ENCODE measurements around the gene RHPN2. TPM values are rescaled to one million over a fixed set of nuclear protein-coding genes. Genes with fewer than 3 reads are reported as not detected.
"Not testable (repeated sequence)": the region's sequence is repeated elsewhere in the genome, so short reads cannot be mapped to it uniquely, and the experiment has no call there.

The RHPN2 gene
- total RNA-seq, 2 experiments from 2014 or later: 5.1 to 5.7 TPM

DNA sequence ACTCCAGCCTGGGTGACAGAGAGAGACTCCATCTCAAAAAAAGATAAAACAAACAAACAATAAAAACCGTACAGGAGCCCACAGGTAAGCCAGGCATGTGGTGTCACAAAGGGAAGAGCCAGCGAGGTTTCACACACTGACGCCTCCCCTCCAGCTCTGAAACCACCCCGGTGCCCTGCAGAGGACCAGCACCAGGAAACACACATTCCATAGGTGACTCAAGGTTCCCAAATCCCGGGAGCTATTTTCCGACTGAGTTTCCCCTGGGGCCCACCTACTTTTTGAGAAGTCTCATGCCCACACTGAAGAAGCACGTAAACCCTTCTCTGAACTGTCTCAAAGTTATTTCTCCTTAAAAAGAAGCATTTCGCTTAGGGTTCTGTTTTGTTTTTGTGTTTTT lies 40.3 kb downstream of the RHPN2 start:
- ChIA-PET POLR2A (no interaction called here), CTCF (interaction anchor here (0.6 kb wide), 1 partner anchor 160 kb away, joined by 3 read pairs; no protein-coding TSS in a partner anchor)
- H3K9me3 Mint-ChIP-seq (ENCODE audit: low read depth): peaks cover 2% of the 10 kb centered on the region
- intact Hi-C loops (cut with DNase I, micrococcal nuclease): no loop called here
- no peak for ATAC-seq
- no peaks in the 10 kb centered on the region for H3K36me3 Mint-ChIP-seq (ENCODE audit: low read depth)
- H3K27me3 Mint-ChIP-seq: no peaks in the 10 kb centered on the region
- no peak overlapping the region for H3K27ac Mint-ChIP-seq
- H3K4me1 Mint-ChIP-seq: no peaks in the 10 kb centered on the region
- no peak overlapping the region for H3K4me3 Mint-ChIP-seq
- no peak for DNase-seq

DNA sequence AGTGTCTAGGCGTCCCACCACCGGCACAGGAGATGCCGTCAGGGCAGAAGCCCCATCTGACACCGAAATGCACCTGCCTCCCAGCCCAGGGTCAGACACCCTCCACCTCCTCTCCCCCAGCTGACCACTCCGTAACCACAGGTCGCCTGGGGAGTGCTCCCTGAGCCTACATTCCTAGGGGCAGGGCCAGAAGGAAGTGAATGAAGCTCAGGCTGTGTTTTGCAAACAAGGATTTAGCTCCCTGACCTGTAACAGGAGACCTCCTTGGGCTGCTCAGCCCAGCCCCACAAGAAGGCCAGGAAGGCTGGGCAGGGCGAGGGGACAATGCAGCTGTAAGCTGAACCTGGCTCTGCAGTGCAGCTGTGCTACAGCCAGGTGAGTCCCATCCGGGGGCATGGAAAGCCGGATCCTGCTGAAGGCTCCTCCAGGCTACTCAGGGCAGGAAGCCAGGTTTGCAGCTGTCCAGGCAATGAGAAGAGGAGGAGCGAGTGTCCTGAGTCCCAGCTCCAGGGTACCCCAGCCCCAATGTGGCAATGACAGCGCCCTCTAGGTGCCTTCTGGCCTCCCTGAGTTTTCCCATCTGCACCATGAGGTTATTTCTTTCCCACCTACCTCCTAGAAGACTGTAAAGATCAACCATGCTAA lies 42.1 kb downstream of the RHPN2 start:
- H3K27me3 Mint-ChIP-seq: no peaks in the 10 kb centered on the region
- ChIA-PET CTCF (no interaction called here), POLR2A (no interaction called here)
- DNase-seq: no peak
- intact Hi-C loops (cut with DNase I, micrococcal nuclease): no loop called here
- no peaks in the 10 kb centered on the region for H3K9me3 Mint-ChIP-seq (ENCODE audit: low read depth)
- ATAC-seq: no peak
- H3K4me3 Mint-ChIP-seq: no peak overlapping the region
- H3K36me3 Mint-ChIP-seq (ENCODE audit: low read depth): no peaks in the 10 kb centered on the region
- H3K4me1 Mint-ChIP-seq: no peaks in the 10 kb centered on the region
- H3K27ac Mint-ChIP-seq: no peak overlapping the region

DNA sequence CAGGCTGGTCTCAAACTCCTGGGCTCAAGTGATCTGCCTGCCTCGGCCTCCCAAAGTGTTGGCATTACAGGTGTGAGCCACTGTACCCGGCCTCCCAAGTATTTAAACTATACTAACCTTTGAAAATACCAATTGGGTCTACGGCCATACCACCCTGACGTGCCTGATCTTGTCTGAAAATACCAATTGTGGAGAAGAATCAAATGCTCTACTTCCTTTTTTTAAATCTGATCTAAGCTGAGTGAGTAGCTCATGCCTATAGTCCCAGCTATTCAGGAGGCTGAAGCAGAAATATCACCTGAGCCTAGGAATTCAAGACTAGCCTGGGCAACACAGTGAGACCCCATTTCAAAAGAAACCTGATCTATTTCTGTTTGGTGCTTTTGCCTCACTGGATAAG lies 53.8 kb downstream of the RHPN2 start:
- H3K27me3 Mint-ChIP-seq; H3K36me3 Mint-ChIP-seq (ENCODE audit: low read depth); DNase-seq; CTCF ChIA-PET; H3K9me3 Mint-ChIP-seq (ENCODE audit: low read depth); H3K4me3 Mint-ChIP-seq; H3K4me1 Mint-ChIP-seq; intact Hi-C loops (cut with DNase I, micrococcal nuclease); POLR2A ChIA-PET; ATAC-seq; H3K27ac Mint-ChIP-seq: not testable (repeated sequence)

DNA sequence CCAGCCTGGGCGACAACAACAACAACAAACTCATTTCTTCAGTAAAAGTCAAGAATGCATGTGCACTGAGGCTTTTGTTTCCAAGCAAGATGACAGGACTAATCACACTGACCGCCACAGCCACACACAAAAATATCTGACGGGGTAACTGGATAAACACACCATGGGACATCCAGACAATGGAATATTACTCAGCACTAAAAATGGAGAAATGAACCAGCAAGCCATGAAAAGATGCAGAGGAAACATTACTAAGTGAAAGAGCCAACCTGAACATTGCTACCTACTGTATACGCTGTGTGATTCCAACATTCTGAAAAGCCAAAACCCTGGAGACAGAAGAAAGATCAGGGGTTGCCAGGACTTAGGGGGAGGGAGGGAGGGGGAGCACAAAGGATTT lies 56.0 kb downstream of the RHPN2 start:
- intact Hi-C loops (cut with DNase I, micrococcal nuclease): no loop called here
- Mint-ChIP-seq H3K4me1 (no peaks in the 10 kb centered on the region), H3K9me3 (ENCODE audit: low read depth) (no peaks in the 10 kb centered on the region), H3K4me3 (no peak overlapping the region), H3K36me3 (ENCODE audit: low read depth) (no peaks in the 10 kb centered on the region), H3K27me3 (no peaks in the 10 kb centered on the region), H3K27ac (no peak overlapping the region)
- ChIA-PET CTCF (no interaction called here), POLR2A (no interaction called here)
- no peak for ATAC-seq
- DNase-seq: no peak

DNA sequence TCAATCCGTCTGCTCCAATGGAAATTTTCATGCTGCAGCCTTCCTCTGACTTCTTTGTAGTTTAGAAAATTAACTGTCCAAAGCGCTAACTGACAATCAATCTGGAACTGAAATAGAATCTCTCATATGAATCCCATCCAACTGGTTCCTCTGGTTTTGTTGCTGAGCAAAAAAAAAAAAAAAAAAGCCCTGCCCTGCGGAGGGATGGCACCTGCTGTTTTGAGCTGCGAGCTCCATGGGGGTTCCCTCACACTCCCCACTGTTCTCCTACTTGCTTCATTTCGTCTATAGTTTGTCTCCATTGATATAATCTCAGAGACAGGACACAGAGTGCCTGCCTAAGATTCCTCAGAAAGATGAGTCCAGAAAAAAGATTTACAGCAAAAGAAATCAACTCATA lies 59.2 kb downstream of the RHPN2 start:
- intact Hi-C loops (cut with DNase I, micrococcal nuclease): no loop called here
- ATAC-seq (no peak), DNase-seq (no peak)
- POLR2A ChIA-PET: no interaction called here
- H3K9me3 Mint-ChIP-seq (ENCODE audit: low read depth): no peaks in the 10 kb centered on the region
- H3K27ac Mint-ChIP-seq: no peak overlapping the region
- H3K4me1 Mint-ChIP-seq: peaks cover 5% of the 10 kb centered on the region
- H3K27me3 Mint-ChIP-seq: no peaks in the 10 kb centered on the region
- H3K4me3 Mint-ChIP-seq: no peak overlapping the region
- CTCF ChIA-PET: no interaction called here
- no peaks in the 10 kb centered on the region for H3K36me3 Mint-ChIP-seq (ENCODE audit: low read depth)

DNA sequence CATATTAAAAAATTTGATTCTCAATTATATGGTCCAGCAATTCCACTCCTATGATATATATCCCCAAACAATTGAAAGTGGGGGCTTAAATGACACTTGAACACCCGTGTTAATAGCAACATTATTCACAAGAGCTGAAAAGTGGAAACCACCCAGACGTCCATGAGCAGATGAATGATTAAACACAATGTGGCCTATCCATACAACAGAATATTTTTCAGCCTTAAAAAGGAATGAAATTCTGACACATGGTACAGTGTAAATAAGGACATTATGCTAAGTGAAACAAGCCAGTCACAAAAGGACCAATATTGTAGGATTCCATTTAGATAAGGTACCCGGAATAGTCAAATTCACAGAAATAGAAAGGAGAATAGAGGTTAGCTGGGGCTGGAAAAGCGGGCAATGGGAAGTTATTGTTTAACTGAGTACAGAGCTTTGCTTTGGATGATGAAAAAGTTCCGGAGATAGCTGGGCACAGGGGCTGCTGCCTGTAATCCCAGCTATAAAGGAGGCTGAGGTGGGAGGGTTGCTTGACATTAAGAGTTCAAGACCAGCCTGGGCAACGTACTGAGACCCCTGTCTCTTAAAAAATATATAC lies 61.2 kb downstream of the RHPN2 start:
- POLR2A ChIA-PET; H3K27ac Mint-ChIP-seq; H3K36me3 Mint-ChIP-seq (ENCODE audit: low read depth); DNase-seq; intact Hi-C loops (cut with DNase I, micrococcal nuclease); H3K4me3 Mint-ChIP-seq; H3K27me3 Mint-ChIP-seq; H3K4me1 Mint-ChIP-seq; ATAC-seq; H3K9me3 Mint-ChIP-seq (ENCODE audit: low read depth): not testable (repeated sequence)
- CTCF ChIA-PET: interaction anchor here (0.5 kb wide), 1 partner anchor 1455 kb away, joined by 3 read pairs; no protein-coding TSS in a partner anchor

DNA sequence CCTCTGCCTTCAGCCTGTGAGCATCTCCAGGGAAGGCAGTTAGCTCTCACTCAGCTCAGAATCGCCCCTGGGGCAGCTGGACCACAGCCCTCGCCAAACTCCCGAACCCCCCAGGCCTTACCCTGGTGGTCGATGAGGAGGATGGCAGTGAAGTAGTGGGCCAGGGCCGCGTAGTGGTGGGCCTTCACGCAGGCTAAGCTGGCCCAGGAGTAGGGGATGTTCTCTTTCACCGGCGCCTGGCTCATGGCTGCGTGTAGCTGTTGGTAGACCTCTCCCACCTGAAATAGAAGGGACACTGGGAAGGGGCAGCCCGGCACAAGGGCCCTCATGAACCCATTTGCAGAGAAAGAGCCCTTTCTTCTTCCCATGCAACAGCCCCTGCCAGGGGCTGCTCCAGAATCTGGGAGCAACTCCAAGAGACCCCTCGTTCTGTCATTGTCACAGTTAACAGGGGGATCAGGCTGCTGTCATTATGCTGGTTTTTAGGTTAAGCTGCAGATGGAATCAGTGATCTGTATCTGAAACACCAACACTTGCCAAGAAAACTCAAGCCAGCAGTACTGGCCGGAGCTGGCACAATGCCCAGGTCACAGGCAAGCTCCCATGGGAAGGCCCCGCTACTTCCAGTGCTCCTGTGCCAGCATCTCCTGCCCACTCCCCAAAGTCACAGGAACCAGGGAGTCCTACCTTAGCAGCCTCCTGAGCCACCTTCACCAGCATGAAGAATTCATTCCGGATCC lies 62.4 kb downstream of the RHPN2 start:
- ATAC-seq; H3K27ac Mint-ChIP-seq; H3K9me3 Mint-ChIP-seq (ENCODE audit: low read depth); H3K36me3 Mint-ChIP-seq (ENCODE audit: low read depth); POLR2A ChIA-PET; intact Hi-C loops (cut with DNase I, micrococcal nuclease); H3K4me1 Mint-ChIP-seq; H3K27me3 Mint-ChIP-seq; H3K4me3 Mint-ChIP-seq; CTCF ChIA-PET; DNase-seq: not testable (repeated sequence)

DNA sequence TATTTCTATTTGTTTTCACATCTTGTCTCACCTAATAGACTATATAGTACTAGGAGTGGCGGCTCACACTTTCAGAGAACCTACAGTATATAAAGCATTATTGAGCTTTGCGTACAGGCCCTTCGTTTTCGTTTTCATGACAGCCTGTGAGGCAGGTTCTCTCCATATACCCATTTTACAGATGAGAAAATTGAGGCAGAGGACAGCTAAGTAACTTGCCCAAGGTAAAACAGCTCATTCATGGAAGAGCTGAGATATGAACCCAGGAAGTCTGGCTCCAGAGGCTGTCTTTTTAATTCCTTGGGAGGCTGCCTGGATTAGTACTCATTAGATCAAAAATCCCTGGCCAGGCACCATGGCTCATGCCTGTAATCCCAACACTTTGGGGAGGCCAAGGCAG lies 63.8 kb downstream of the RHPN2 start:
- ChIA-PET CTCF (no interaction called here), POLR2A (no interaction called here)
- Mint-ChIP-seq H3K27ac (no peak overlapping the region), H3K4me1 (peaks cover 9% of the 10 kb centered on the region), H3K36me3 (ENCODE audit: low read depth) (no peaks in the 10 kb centered on the region), H3K4me3 (no peak overlapping the region), H3K27me3 (no peaks in the 10 kb centered on the region), H3K9me3 (ENCODE audit: low read depth) (no peaks in the 10 kb centered on the region)
- intact Hi-C loops (cut with DNase I, micrococcal nuclease): no loop called here
- ATAC-seq (no peak), DNase-seq (no peak)

DNA sequence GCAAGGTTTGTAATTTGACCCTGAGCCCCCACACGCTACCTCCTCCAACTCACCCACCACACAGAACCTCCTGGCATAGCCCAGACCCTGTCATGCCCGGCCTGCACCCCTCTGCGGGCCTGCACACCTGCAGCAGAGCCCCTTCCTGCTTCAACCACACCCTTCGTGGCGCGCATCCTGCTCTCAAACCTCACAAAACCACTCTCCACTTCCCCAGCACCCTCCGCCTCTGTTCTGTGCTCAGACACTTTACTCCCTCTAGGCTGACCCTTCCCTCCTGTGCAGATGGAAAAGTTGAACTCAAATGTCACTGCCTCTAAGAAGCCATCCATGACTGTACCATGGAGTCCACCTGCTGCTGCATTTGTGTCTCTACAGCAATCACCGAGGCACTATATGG lies 64.2 kb downstream of the RHPN2 start:
- no peaks in the 10 kb centered on the region for H3K9me3 Mint-ChIP-seq (ENCODE audit: low read depth)
- no peaks in the 10 kb centered on the region for H3K36me3 Mint-ChIP-seq (ENCODE audit: low read depth)
- intact Hi-C loops (cut with DNase I, micrococcal nuclease): no loop called here
- no peaks in the 10 kb centered on the region for H3K27me3 Mint-ChIP-seq
- ChIA-PET CTCF (interaction anchor here (1.4 kb wide), 1 partner anchor 44 kb away, joined by 3 read pairs; no protein-coding TSS in a partner anchor), POLR2A (no interaction called here)
- H3K27ac Mint-ChIP-seq: peak overlapping the region; percentile 17
- DNase-seq (no peak), ATAC-seq (no peak)
- H3K4me3 Mint-ChIP-seq: no peak overlapping the region
- peaks cover 9% of the 10 kb centered on the region for H3K4me1 Mint-ChIP-seq

DNA sequence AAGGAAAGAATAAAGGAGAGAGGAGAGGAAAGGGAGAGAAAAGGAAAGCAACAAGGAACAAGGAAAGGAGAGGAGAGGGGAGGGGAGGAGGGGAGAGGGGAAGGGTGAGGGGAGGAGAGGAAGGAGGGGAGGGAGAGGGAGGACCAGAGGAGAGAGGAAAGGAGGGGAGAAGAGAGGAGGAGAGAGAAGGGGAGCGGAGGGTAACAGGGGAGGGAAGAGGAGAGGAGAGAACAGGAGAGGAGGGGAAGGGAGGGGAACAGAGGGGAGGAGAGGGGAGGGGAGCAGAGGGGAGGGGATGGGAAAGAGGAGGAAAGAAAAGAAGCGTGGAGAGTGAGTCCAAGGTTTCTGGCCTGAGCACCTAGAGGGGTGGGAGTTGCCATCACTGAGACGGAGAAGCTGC lies 66.0 kb downstream of the RHPN2 start:
- intact Hi-C loops (cut with DNase I, micrococcal nuclease): no loop called here
- DNase-seq: no peak
- ATAC-seq: no peak
- ChIA-PET POLR2A (no interaction called here), CTCF (no interaction called here)
- no peaks in the 10 kb centered on the region for H3K36me3 Mint-ChIP-seq (ENCODE audit: low read depth)
- no peak overlapping the region for H3K27ac Mint-ChIP-seq
- no peak overlapping the region for H3K4me3 Mint-ChIP-seq
- H3K4me1 Mint-ChIP-seq: peaks cover 9% of the 10 kb centered on the region
- no peaks in the 10 kb centered on the region for H3K27me3 Mint-ChIP-seq
- no peaks in the 10 kb centered on the region for H3K9me3 Mint-ChIP-seq (ENCODE audit: low read depth)

DNA sequence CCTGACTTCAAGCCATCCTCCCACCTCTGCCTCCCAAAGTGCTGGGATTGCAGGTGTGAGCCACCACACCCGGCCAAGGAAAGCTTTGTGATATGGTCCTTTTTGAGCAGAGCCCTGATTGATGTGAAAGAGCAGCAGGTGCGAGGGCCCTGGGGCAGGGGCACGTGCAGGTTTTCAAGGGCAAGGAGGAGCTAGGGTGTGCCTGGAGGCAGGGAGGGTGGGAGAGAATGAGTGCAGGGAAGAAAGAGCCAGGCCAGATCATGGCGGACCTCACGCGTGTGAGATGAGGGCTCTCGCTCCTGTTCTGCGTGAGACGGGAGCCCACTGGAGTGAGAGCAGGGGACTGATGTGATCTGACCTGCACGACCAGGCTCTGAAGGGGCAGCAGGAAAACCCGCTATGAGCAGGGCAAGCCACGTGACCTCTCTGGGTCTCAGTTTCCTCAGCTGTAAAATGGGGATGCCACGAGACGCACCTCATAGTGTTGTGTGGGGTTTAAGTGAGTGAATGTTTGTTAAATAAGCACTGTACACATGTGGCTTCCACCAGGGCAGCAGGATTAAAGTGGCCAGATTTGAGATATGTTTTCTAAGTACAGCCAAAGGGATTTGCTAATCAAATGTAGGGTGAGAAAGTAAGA lies 66.9 kb downstream of the RHPN2 start:
- ChIA-PET POLR2A (no interaction called here), CTCF (no interaction called here)
- intact Hi-C loops (cut with DNase I, micrococcal nuclease): no loop called here
- DNase-seq: no peak
- no peaks in the 10 kb centered on the region for H3K9me3 Mint-ChIP-seq (ENCODE audit: low read depth)
- no peak overlapping the region for H3K4me3 Mint-ChIP-seq
- peaks cover 9% of the 10 kb centered on the region for H3K4me1 Mint-ChIP-seq
- H3K36me3 Mint-ChIP-seq (ENCODE audit: low read depth): no peaks in the 10 kb centered on the region
- ATAC-seq: no peak
- H3K27ac Mint-ChIP-seq: no peak overlapping the region
- no peaks in the 10 kb centered on the region for H3K27me3 Mint-ChIP-seq

DNA sequence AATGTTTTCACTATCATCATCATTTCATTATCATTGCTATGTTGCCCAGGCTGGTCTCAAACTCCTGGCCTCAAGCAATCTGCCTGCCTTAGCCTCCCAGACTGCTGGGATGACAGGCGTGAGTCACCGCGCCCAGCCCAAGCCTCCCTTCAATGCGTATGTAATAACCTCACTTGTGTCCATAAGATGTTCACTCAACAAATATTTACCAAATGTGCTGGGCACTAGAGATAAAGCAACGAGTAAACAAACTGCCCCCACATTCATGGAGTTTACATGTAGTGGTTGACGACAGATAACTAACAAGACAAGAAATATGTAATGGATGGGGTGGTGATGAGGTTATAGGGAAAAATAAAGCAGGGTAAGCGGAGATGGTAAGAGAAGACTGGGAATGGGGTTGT lies 67.6 kb downstream of the RHPN2 start:
- intact Hi-C loops (cut with DNase I, micrococcal nuclease); ATAC-seq; DNase-seq; H3K27me3 Mint-ChIP-seq; H3K4me3 Mint-ChIP-seq; CTCF ChIA-PET; H3K4me1 Mint-ChIP-seq; H3K9me3 Mint-ChIP-seq (ENCODE audit: low read depth); H3K36me3 Mint-ChIP-seq (ENCODE audit: low read depth); H3K27ac Mint-ChIP-seq; POLR2A ChIA-PET: not testable (repeated sequence)
